NT2/D1 (cell line): ENCODE results near the gene SLC24A3.

Source experiments
- DNase-seq: peaks from one replicate; pipeline ENCODE4 v3.0.0-alpha.2; 2011; ENCODE audit warnings: low read depth, low spot score
- H3K27me3 ChIP-seq: 2 replicates; pipeline ENCODE4 v1.6.0; 2011; ENCODE audit warnings: mild to moderate bottlenecking; ENCODE audit not compliant: insufficient read length, insufficient read depth
- H3K36me3 ChIP-seq: 2 replicates; pipeline ENCODE4 v1.6.1; 2011; ENCODE audit warnings: mild to moderate bottlenecking, low read length, mixed read lengths; ENCODE audit not compliant: insufficient read depth, insufficient read length
- H3K4me1 ChIP-seq: 2 replicates; pipeline ENCODE4 v1.5.1; 2011; ENCODE audit not compliant: insufficient read depth, insufficient read length
- H3K4me3 ChIP-seq: 2 replicates; pipeline ENCODE4 v1.5.1; 2011; ENCODE audit warnings: low read depth; ENCODE audit not compliant: insufficient read length
- H3K9ac ChIP-seq: 2 replicates; pipeline ENCODE4 v1.6.0; 2011; ENCODE audit warnings: low read depth; ENCODE audit not compliant: insufficient read length
- H3K9me3 ChIP-seq: 2 replicates; pipeline ENCODE4 v1.5.1; 2011; ENCODE audit warnings: mild to moderate bottlenecking, low read length; ENCODE audit not compliant: insufficient read depth
- SUZ12 ChIP-seq: IDR thresholded peaks from 2 replicates; pipeline ENCODE4 v1.6.1; 2011; ENCODE audit not compliant: insufficient read length, insufficient read depth; ENCODE audit errors: extremely low read depth
- YY1 ChIP-seq: IDR thresholded peaks from 2 replicates; pipeline ENCODE4 v1.6.1; 2011; ENCODE audit not compliant: insufficient read length, insufficient read depth
- ZNF274 ChIP-seq: IDR thresholded peaks from 2 replicates; pipeline ENCODE4 v1.6.1; 2011; ENCODE audit warnings: mild to moderate bottlenecking, low read depth, low read length

Gene SLC24A3

DNA sequence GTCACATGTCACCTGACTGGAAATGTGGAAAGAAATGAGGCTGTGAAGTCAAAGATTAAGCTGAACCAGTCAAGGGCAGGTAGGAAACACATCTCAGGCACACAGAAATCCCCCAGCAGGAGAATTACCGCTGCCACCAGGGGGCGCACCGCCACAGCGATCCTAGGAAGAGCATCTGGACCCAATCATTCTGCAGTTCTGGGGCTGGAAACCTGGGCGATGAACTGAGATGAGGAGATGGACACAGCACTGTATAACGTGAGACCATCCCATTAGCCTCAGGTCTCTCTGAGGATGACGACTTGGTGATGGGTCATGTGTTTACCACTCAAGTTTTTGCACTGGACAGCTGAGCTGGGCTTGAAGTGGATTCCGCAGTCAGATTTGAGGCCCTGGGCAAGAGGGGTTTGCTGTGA lies 6.5 kb upstream of the SLC24A3 start:
- no peaks in the 10 kb centered on the region for H3K36me3 ChIP-seq
- peaks cover 2% of the 10 kb centered on the region for H3K4me1 ChIP-seq
- H3K4me3 ChIP-seq: no peak overlapping the region
- no peak for TF ChIP-seq SUZ12
- TF ChIP-seq ZNF274: no peak
- no peak for TF ChIP-seq YY1
- H3K9me3 ChIP-seq: no peaks in the 10 kb centered on the region
- no peaks in the 10 kb centered on the region for H3K27me3 ChIP-seq
- no peak overlapping the region for H3K9ac ChIP-seq
- DNase-seq: no peak

DNA sequence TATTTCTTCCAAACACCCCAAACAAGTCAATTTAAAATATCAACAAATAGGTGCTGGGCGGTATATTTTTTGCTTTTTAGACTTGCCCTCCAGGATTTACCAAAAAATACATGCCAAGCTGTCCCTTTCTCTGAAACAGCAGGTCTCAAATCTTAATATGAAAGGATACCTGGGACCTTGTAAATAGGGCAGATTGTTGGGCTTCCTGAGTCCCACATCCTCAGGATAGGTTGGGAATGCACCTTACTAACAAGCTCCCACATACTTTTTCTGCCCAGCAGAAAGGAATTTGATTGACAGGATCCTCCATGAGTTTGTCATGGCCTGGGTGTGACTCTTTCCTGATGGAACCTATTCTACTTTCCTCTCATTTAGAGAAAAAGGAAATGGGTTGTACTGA lies 4.9 kb upstream of the SLC24A3 start:
- Histone ChIP-seq H3K4me3 (no peak overlapping the region), H3K9me3 (no peaks in the 10 kb centered on the region), H3K36me3 (no peaks in the 10 kb centered on the region), H3K4me1 (peaks cover 2% of the 10 kb centered on the region), H3K9ac (no peak overlapping the region), H3K27me3 (peaks cover 6% of the 10 kb centered on the region)
- DNase-seq: no peak
- no peak for TF ChIP-seq YY1
- no peak for TF ChIP-seq SUZ12
- TF ChIP-seq ZNF274: no peak

DNA sequence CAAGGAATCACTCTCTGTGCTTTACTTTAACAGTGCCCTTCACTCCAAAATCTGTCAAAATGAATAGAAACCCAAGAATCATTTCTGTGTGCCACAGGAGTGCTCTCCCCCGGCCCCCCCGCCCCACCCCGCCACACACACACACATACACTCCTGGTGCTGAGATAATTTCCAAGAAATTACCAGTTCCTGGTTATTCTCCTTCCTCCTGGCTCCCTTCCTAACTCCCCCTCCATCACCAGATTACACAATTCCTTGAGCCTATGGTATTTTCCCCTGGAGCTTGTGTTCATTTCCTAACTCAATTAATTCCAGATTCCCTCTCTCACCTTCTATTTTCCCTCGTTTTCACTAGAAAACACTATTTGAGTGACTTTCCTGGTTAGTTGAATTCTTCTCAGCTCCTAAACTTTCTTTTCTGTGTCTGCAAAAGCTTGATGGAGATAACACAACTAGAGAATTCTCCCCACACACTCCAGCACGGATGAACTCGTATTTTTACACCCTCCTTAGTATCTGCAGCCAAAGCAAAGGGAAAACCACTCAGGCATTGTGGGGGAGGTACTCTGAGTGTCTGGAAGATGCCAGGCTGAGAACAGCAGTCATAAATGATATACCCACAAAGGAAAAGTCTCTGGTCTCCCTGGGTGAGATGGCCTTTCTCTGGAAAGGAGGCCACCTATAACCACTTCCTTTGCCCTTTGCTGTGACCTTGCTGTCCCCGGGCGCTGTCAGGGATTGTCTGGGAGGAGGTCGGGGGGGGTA lies 1.9 kb upstream of the SLC24A3 start:
- Histone ChIP-seq H3K27me3 (peaks cover 29% of the 10 kb centered on the region), H3K4me3 (no peak overlapping the region), H3K4me1 (peaks cover 2% of the 10 kb centered on the region), H3K36me3 (no peaks in the 10 kb centered on the region), H3K9ac (no peak overlapping the region), H3K9me3 (no peaks in the 10 kb centered on the region)
- TF ChIP-seq ZNF274 (no peak), SUZ12 (no peak), YY1 (no peak)
- no peak for DNase-seq

DNA sequence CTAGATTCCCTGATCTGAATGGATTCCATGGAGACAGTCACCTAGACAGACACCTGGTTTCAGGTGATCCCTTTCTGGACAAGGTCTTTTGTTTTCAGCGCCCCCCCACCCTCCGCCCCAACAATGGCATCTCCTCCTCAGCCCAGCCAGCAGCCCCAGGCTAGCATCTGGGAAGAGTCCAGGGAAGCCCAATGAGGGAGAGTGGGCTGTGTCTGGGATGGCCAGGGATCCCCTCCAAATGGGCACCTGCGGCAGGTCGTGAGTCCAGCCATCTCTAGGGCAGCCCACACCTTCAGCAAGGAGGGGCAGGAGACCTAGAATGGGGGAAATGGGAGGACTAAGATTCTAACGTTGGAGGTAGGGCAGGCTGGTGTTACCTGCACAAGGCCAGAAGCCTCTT lies 1.2 kb upstream of the SLC24A3 start:
- no peak for TF ChIP-seq ZNF274
- TF ChIP-seq SUZ12: no peak
- TF ChIP-seq YY1: no peak
- Histone ChIP-seq H3K36me3 (no peaks in the 10 kb centered on the region), H3K9ac (no peak overlapping the region), H3K9me3 (no peaks in the 10 kb centered on the region), H3K27me3 (peaks cover 29% of the 10 kb centered on the region), H3K4me3 (peak overlapping the region; percentile 39), H3K4me1 (no peaks in the 10 kb centered on the region)
- DNase-seq: no peak

DNA sequence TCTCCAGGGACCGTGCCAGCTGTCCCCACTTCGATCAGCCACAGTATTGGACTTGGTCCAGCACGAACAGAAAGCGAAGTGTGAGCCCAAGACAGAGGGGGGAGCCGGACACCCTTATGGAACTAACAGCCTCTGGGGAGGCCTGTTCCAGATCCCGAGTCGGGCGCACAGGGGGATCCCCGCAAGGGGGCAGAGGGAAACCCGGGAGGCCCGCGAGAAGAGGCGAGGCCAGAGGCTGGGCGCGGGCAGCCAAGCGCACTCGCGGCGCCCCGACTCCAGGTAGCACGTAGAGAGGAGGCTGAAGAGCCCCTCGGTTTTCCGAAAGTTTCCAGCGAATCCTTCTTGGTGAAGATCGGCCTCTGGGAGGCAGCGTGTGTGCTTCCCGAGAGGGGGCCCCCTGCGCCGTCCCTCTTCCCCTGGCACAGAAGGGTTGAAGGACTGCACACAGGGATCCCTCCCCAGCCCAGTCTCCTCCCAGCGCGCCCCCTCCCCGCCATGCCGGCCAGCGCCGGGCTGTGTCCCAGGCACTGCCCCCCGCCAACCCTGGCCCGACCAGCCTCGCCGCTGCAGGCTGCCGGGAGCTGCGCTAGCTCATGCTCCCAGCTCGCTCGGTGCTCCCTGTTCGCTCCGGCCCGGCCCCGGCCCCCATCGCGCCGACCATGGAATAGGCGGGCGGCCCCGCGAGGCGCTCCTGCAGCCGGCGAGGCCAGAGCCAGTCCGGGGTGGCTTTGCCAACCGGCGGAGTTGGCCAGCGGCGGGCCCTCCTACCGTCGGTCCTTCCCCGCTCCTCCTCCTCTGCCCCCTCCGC lies 577 bp upstream of the SLC24A3 start:
- H3K27me3 ChIP-seq: peaks cover 29% of the 10 kb centered on the region
- no peak for DNase-seq
- H3K4me1 ChIP-seq: no peaks in the 10 kb centered on the region
- H3K36me3 ChIP-seq: no peaks in the 10 kb centered on the region
- H3K4me3 ChIP-seq: peak overlapping the region; percentile 39
- peak overlapping the region; percentile 50 for H3K9ac ChIP-seq
- TF ChIP-seq ZNF274 (no peak), YY1 (no peak), SUZ12 (no peak)
- H3K9me3 ChIP-seq: no peaks in the 10 kb centered on the region

DNA sequence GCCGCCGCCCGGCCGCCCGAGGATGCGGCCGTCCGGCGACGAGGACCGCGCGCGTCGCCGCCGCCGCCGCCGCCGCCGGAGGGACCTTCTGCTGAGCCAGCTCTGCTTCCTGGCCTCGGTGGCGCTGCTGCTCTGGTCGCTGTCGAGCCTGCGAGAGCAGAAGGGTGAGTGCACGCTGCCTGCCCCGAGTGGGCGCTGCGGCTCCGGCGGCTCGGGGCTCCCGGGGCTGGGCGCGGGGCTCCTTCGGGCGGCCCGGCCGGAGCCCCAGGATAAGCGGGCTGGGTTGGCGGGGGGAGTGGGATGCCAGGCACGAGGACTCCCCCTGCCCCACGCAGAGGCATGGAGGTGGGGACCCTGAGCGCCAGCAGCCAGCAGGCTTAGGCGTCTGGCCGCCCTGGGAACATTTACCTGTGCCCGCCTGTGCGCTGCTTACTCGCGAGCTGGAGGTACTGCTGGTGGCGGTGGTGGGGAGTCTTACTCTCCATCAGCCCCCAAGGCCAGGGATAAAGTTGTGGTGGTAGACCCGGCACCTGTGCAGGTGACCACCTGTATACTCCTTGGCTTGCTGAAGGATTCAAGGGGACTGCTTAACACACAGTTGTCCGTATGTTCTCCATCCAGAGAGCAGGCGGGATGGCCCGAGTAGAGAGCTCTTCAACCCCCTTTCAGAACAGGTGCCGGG lies 520 bp downstream of the SLC24A3 start:
- H3K9ac ChIP-seq: peak overlapping the region; percentile 56
- H3K36me3 ChIP-seq: no peaks in the 10 kb centered on the region
- no peaks in the 10 kb centered on the region for H3K4me1 ChIP-seq
- peak overlapping the region; percentile 55 for H3K4me3 ChIP-seq
- no peak for TF ChIP-seq YY1
- TF ChIP-seq SUZ12: no peak
- no peak for TF ChIP-seq ZNF274
- H3K9me3 ChIP-seq: no peaks in the 10 kb centered on the region
- peaks cover 29% of the 10 kb centered on the region for H3K27me3 ChIP-seq
- DNase-seq: no peak

DNA sequence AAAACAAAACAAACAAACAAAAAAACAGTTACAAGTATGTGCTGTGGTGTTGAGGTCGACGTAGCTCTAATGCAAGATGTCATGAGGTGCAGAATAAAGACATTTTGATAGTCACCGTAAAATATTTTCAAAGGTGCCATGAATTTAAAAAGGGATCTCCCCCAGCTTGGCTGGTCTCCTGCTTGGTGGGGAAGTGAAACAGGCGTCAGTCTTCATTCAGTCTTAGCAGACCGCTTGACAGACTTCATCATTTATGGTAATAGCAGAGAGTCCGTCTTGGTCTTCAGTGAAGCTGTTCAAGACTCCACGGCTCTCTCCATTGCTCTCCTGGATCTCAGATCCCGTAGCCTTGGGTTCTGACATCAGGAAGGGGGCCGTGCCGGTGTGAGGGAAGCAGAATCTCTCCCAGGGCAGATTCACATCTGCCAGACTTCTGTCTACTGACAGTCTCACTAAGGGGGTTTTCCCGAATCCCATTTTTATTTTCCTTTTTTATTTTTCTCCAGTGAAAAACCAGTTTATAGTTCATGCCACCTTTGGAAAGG lies 1.6 kb downstream of the SLC24A3 start:
- H3K9ac ChIP-seq: no peak overlapping the region
- peaks cover 29% of the 10 kb centered on the region for H3K27me3 ChIP-seq
- TF ChIP-seq SUZ12 (no peak), YY1 (no peak), ZNF274 (no peak)
- no peaks in the 10 kb centered on the region for H3K9me3 ChIP-seq
- H3K36me3 ChIP-seq: no peaks in the 10 kb centered on the region
- H3K4me1 ChIP-seq: no peaks in the 10 kb centered on the region
- H3K4me3 ChIP-seq: no peak overlapping the region
- DNase-seq: no peak
